OCI-LY3 (cell line): ENCODE measurements around the gene SPEF2.

Source experiments
- EZH2phosphoT487 ChIP-seq: fragments of 200-600 bp; shearing (Covaris generic); IDR thresholded peaks from 2 replicates; pipeline ENCODE4 v1.6.1; 2018; ENCODE audit warnings: antibody characterized with exemption, mixed run types, low read depth
- TF ChIP-seq, protein P1 (sequence below): fragments of 200-600, 300-600 bp; sonication (generic); IDR thresholded peaks from 2 replicates; pipeline ENCODE4 v1.5.1; 2014; ENCODE audit warnings: antibody characterized with exemption, low read length, low read depth

DNA sequence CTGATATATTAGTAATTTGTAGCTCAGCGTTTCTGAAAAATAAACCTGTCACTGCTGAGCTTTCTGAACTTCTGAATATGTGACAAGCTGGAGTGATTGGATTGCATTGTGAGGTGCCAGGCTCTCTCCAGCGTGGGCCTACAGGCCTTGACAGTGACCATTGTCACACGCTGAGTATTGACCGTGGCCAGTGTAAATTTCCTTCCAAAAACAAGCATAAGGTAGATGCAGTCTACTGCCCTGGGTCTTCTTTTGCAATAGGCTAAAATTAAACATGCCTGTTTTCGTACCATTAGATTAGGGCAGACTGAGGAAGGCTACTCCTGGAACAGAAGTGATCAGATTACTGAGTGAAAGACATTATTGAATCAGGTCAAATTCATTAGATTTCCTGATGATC is 60.2 kb downstream of the SPEF2 start:
- TF ChIP-seq, protein P1, sequence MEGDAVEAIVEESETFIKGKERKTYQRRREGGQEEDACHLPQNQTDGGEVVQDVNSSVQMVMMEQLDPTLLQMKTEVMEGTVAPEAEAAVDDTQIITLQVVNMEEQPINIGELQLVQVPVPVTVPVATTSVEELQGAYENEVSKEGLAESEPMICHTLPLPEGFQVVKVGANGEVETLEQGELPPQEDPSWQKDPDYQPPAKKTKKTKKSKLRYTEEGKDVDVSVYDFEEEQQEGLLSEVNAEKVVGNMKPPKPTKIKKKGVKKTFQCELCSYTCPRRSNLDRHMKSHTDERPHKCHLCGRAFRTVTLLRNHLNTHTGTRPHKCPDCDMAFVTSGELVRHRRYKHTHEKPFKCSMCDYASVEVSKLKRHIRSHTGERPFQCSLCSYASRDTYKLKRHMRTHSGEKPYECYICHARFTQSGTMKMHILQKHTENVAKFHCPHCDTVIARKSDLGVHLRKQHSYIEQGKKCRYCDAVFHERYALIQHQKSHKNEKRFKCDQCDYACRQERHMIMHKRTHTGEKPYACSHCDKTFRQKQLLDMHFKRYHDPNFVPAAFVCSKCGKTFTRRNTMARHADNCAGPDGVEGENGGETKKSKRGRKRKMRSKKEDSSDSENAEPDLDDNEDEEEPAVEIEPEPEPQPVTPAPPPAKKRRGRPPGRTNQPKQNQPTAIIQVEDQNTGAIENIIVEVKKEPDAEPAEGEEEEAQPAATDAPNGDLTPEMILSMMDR, result no peak
- no peak for TF ChIP-seq EZH2phosphoT487
